HCT116 (cell line): Measurements from ENCODE around the gene CTSZ. TPM values are rescaled to one million over a fixed set of nuclear protein-coding genes. Genes with fewer than 3 reads are reported as not detected.

Experiments
- ATAC-seq: fragments of 200-7000 bp; cut with Tn5 transposase; 2 replicates; pipeline ENCODE4 v1.9.1; 2020; ENCODE audit warnings: mild to moderate bottlenecking, moderate library complexity
- BruUV-seq: library from RNA; stranded (reverse); fragments of 400-500 nt; replicated peaks from 2 replicates; lab custom pipeline; 2021; lab: Mats Ljungman, UMichigan
- CTCF ChIA-PET: fragments of 300-600 bp; sonication (Branson Sonifier 250); formaldehyde crosslinking; loops from one replicate; lab custom pipeline; 2021; ENCODE audit warnings: antibody characterized with exemption; lab: Charles Lee
- POLR2A ChIA-PET: fragments of 300-600, 350-600 bp; sonication (Branson Sonifier 250); formaldehyde crosslinking; loops from one replicate; lab custom pipeline; 2021; ENCODE audit warnings: antibody characterized with exemption; lab: Charles Lee
- RAD21 ChIA-PET, 2 experiments: fragments of 300-600 bp; sonication (Branson Sonifier 250); formaldehyde crosslinking; loops; one replicate each; lab custom pipeline; 2023; ENCODE audit warnings: low total read pairs in 2 of 2; ENCODE audit not compliant: uncharacterized antibody in 2 of 2, unreplicated experiment in 2 of 2, low non-redundant PET in 1 of 2; lab: Charles Lee
- DNase-seq: peaks from one replicate; pipeline ENCODE4 v3.0.0-alpha.2; 2010; ENCODE audit warnings: low read depth, low spot score
- H2AFZ ChIP-seq: fragments of 200-600 bp; shearing (Covaris generic), sonication (generic); 2 replicates; pipeline ENCODE4 v1.6.1; 2017; ENCODE audit warnings: low read depth, mixed run types, mixed read lengths, antibody characterized with exemption, low read length; ENCODE audit not compliant: poor library complexity, severe bottlenecking
- H3K27ac ChIP-seq: 2 replicates; pipeline ENCODE4 v1.5.1; 2012; ENCODE audit warnings: low read depth, low read length
- H3K27me3 ChIP-seq: fragments of 200-600 bp; sonication (generic); 2 replicates; pipeline ENCODE4 v1.6.1; 2016; ENCODE audit warnings: mixed run types, low read length, mixed read lengths; ENCODE audit not compliant: insufficient read depth
- H3K36me3 ChIP-seq, 2 experiments: fragments of 200-500 bp in 1 of 2; fragments of 200-600 bp in 1 of 2; sonication (Bioruptor generic) in 1 of 2; sonication (generic) in 1 of 2; 2 replicates each; pipeline versions ENCODE4 v1.5.1 to v1.6.1; 2014 to 2016; ENCODE audit warnings: low read length in 2 of 2, inconsistent platforms in 1 of 2, mixed read lengths in 1 of 2, mixed run types in 1 of 2; ENCODE audit not compliant: insufficient read depth in 2 of 2, control insufficient read depth in 1 of 2
- H3K4me1 ChIP-seq, 2 experiments: fragments of 200-600 bp in 1 of 2; sonication (generic) in 1 of 2; 2 replicates each; pipeline versions ENCODE4 v1.5.1 to v1.6.1; 2012 to 2017; ENCODE audit warnings: low read length in 2 of 2, inconsistent platforms in 1 of 2, mild to moderate bottlenecking in 1 of 2, mixed read lengths in 1 of 2, mixed run types in 1 of 2, moderate library complexity in 1 of 2; ENCODE audit not compliant: insufficient read depth in 2 of 2, control insufficient read depth in 1 of 2
- H3K4me2 ChIP-seq: fragments of 200-600 bp; sonication (generic); 2 replicates; pipeline ENCODE4 v1.6.1; 2017; ENCODE audit warnings: mixed run types, low read length, mixed read lengths
- H3K4me3 ChIP-seq, 2 experiments: fragments of 200-600 bp in 1 of 2; sonication (generic) in 1 of 2; replicated peaks in 1 of 2; 2 replicates each; pipeline ENCODE4 v1.5.1; 2011 to 2016; ENCODE audit warnings: low read length in 2 of 2, control low read depth in 1 of 2, low read depth in 1 of 2, mild to moderate bottlenecking in 1 of 2, mixed read lengths in 1 of 2, mixed run types in 1 of 2
- H3K79me2 ChIP-seq: fragments of 200-600 bp; sonication (generic); 2 replicates; pipeline ENCODE4 v1.6.1; 2017; ENCODE audit warnings: mild to moderate bottlenecking, mixed run types, low read length, moderate library complexity, mixed read lengths; ENCODE audit not compliant: insufficient read depth
- H3K9ac ChIP-seq: fragments of 200-600 bp; sonication (generic); 2 replicates; pipeline ENCODE4 v1.6.1; 2016; ENCODE audit warnings: low read length, mixed read lengths
- H3K9me2 ChIP-seq: fragments of 200-600 bp; sonication (generic), shearing (Covaris generic); 2 replicates; pipeline ENCODE4 v1.6.1; 2017; ENCODE audit warnings: mixed run types, mild to moderate bottlenecking, moderate library complexity; ENCODE audit not compliant: insufficient read depth
- H3K9me3 ChIP-seq, 2 experiments: fragments of 200-500 bp in 1 of 2; fragments of 200-600 bp in 1 of 2; sonication (Bioruptor generic) in 1 of 2; sonication (generic) in 1 of 2; 2 replicates each; pipeline ENCODE4 v1.6.1; 2014 to 2017; ENCODE audit warnings: low read length in 2 of 2, mixed read lengths in 2 of 2, inconsistent platforms in 1 of 2, low read depth in 1 of 2, mild to moderate bottlenecking in 1 of 2, mixed run types in 1 of 2, moderate library complexity in 1 of 2; ENCODE audit not compliant: control insufficient read depth in 1 of 2, insufficient read depth in 1 of 2
- H4K20me1 ChIP-seq: fragments of 200-600 bp; sonication (generic), shearing (Covaris generic); 2 replicates; pipeline ENCODE4 v1.6.1; 2017; ENCODE audit warnings: mixed run types, mild to moderate bottlenecking, moderate library complexity; ENCODE audit not compliant: insufficient read depth
- CEBPB ChIP-seq: IDR thresholded peaks from 2 replicates; pipeline ENCODE4 v1.6.1; 2012; ENCODE audit warnings: low read depth
- CTCF ChIP-seq, 3 experiments: fragments of 200-600 bp in 1 of 3; sonication (generic) in 1 of 3; IDR thresholded peaks in 2 of 3; conservative IDR thresholded peaks in 1 of 3; 2 replicates each; pipeline ENCODE4 v1.5.1; 2012 to 2017; ENCODE audit warnings: low read depth in 2 of 3, low read length in 2 of 3, antibody characterized with exemption in 1 of 3, borderline replicate concordance in 1 of 3, control low read depth in 1 of 3, mild to moderate bottlenecking in 1 of 3, mixed read lengths in 1 of 3, mixed run types in 1 of 3, moderate library complexity in 1 of 3; ENCODE audit not compliant: insufficient read depth in 1 of 3
- ELF1 ChIP-seq: IDR thresholded peaks from 2 replicates; pipeline ENCODE4 v1.6.1; 2012; ENCODE audit warnings: low read depth, borderline replicate concordance
- EZH2 ChIP-seq: fragments of 200-600 bp; sonication (generic); IDR thresholded peaks from 2 replicates; pipeline ENCODE4 v1.6.1; 2017; ENCODE audit warnings: antibody characterized with exemption, mixed run types
- MAX ChIP-seq: IDR thresholded peaks from 2 replicates; pipeline ENCODE4 v1.6.1; 2012
- RAD21 ChIP-seq: IDR thresholded peaks from 2 replicates; pipeline ENCODE4 v1.6.1; 2012; ENCODE audit warnings: low read depth, mild to moderate bottlenecking
- SP1 ChIP-seq: IDR thresholded peaks from 2 replicates; pipeline ENCODE4 v1.6.1; 2012; ENCODE audit warnings: low read depth
- TCF7L2 ChIP-seq: IDR thresholded peaks from 2 replicates; pipeline ENCODE4 v1.7.0; 2011; ENCODE audit warnings: borderline replicate concordance, inconsistent platforms; ENCODE audit not compliant: insufficient read depth, insufficient read length; ENCODE audit errors: extremely low read depth
- ZBTB33 ChIP-seq: IDR thresholded peaks from 2 replicates; pipeline ENCODE4 v1.6.1; 2011; ENCODE audit warnings: mild to moderate bottlenecking, low read length, moderate library complexity; ENCODE audit not compliant: insufficient replicate concordance; ENCODE audit errors: extremely low read depth
- ZFX ChIP-seq: fragments of 450-650 bp; IDR thresholded peaks from 2 replicates; pipeline ENCODE4 v1.6.1; 2017
- intact Hi-C: fragments of 100-400 bp; cut with micrococcal nuclease; formaldehyde crosslinking; loops from 2 replicates; pipeline ENCODE4 v1.10.0; 2022
- total RNA-seq: library from RNA; stranded (reverse); gene quantifications from one replicate; pipeline ENCODE4 v1.2.1, GENCODE V29; 2021; ENCODE audit not compliant: unreplicated experiment

Gene CTSZ
- total RNA-seq, 1 experiment from 2014 or later = 100 TPM

GRCh38 chr20:59004763-59005522 lies 2.1 kb downstream of the CTSZ start:
- Histone ChIP-seq H3K79me2 (peaks cover 30% of the 10 kb centered on the region; the same call in 1 of the 2 replicates), H4K20me1 (no peaks in the 10 kb centered on the region), H3K4me3 (peak overlapping the region in 1 of 2 experiments; percentile 76; a peak in 1 of 4 replicates), H3K9ac (no peak overlapping the region), H3K4me2 (peak overlapping the region; percentile 85), H3K9me2 (no peaks in the 10 kb centered on the region), H3K4me1 (peaks cover 10 to 26% of the 10 kb centered on the region in 2 experiments), H3K27me3 (no peaks in the 10 kb centered on the region), H3K9me3 (no peaks in the 10 kb centered on the region), H3K27ac (peak overlapping the region; percentile 82; the same call in 1 of the 2 replicates), H2AFZ (no peak overlapping the region), H3K36me3 (0 out of 4 replicates have a peak, but pooled peaks cover 0 to 3% of the 10 kb centered on the region in 2 experiments)
- TF ChIP-seq CEBPB (no peak), MAX (no peak), ZFX (no peak), EZH2 (no peak), CTCF (IDR thresholded peaks at IDR 0.05 in 2 of 3, conservative IDR thresholded peaks at IDR 0.05 in 1 of 3; ENCODE audit: borderline replicate concordance in 1 of 3, insufficient read depth in 1 of 3, low read depth in 2 of 3, low read length in 2 of 3) (no peak), SP1 (no peak), ZBTB33 (no peak), RAD21 (no peak), ELF1 (no peak), TCF7L2 (no peak)
- ChIA-PET POLR2A (no interaction called here), RAD21 (no interaction called here), CTCF (no interaction called here)
- no peak for ATAC-seq
- BruUV-seq = no TSS peak
- no peak for DNase-seq
- intact Hi-C loops = no loop called here
